ENCODE measurements around the gene MDM2.

DNA sequence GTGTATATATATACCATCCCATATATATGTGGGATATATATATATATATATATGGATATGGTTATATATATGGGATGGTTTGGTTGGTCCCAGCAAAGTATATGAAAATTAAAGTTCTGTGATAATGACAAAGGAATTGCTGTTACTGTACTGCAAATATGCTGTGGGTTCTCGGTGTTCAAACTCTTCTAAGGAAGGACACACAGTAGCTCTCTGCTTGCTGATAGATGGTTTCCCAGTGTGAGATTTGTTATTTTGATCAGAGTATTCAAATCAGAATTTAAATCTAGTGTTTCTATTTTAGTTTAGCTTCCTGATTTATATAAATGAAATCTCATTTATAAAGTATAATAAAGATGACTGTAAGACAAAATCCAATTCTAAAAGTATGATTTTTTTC lies 42.3 kb upstream of the MDM2 start:
- no peak for TF ChIP-seq TEAD4 (IDR thresholded peaks at IDR 0.05)
- no peak for TF ChIP-seq CEBPB (IDR thresholded peaks at IDR 0.05)
- TF ChIP-seq YY1 (IDR thresholded peaks at IDR 0.05; ENCODE audit: low read depth), result no peak
- no peak for TF ChIP-seq CREB1 (IDR thresholded peaks at IDR 0.05; ENCODE audit: low read depth)
- TF ChIP-seq EP300 (IDR thresholded peaks at IDR 0.05; ENCODE audit: borderline replicate concordance), result no peak
